ENCODE measurements around the gene CCSAP.

CCSAP gene

DNA sequence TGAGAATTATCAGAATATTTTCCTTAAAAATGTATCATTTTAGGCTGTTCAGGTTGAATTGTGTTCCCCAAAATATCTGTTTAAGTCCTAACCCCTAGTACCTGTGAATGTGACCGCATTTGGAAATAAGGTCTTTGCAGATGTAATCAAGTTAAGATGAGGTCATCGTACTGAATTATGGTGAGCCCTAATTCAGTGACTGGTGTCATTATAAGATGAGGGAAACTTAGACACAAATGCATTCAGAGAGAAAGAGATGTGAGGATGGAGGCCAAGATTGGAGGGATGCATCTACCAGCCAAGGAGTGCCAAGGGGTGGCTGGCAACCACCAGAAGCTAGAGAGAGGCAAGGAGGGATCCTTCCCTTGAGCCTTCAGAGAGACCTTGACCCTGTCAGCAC is 67.8 kb downstream of the CCSAP start:
- Histone ChIP-seq H3K36me3 (no peaks in the 10 kb centered on the region), H3K4me3 (ENCODE audit: low read depth, low read length) (no peak overlapping the region), H3K9me3 (peaks cover 5% of the 10 kb centered on the region), H3K27me3 (no peaks in the 10 kb centered on the region), H3K4me1 (no peaks in the 10 kb centered on the region; the same call in 1 of the 2 replicates)
- TF ChIP-seq, protein P1, sequence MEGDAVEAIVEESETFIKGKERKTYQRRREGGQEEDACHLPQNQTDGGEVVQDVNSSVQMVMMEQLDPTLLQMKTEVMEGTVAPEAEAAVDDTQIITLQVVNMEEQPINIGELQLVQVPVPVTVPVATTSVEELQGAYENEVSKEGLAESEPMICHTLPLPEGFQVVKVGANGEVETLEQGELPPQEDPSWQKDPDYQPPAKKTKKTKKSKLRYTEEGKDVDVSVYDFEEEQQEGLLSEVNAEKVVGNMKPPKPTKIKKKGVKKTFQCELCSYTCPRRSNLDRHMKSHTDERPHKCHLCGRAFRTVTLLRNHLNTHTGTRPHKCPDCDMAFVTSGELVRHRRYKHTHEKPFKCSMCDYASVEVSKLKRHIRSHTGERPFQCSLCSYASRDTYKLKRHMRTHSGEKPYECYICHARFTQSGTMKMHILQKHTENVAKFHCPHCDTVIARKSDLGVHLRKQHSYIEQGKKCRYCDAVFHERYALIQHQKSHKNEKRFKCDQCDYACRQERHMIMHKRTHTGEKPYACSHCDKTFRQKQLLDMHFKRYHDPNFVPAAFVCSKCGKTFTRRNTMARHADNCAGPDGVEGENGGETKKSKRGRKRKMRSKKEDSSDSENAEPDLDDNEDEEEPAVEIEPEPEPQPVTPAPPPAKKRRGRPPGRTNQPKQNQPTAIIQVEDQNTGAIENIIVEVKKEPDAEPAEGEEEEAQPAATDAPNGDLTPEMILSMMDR (IDR thresholded peaks at IDR 0.05; ENCODE audit: low read depth, low read length): no peak
- DNase-seq: no peak

DNA sequence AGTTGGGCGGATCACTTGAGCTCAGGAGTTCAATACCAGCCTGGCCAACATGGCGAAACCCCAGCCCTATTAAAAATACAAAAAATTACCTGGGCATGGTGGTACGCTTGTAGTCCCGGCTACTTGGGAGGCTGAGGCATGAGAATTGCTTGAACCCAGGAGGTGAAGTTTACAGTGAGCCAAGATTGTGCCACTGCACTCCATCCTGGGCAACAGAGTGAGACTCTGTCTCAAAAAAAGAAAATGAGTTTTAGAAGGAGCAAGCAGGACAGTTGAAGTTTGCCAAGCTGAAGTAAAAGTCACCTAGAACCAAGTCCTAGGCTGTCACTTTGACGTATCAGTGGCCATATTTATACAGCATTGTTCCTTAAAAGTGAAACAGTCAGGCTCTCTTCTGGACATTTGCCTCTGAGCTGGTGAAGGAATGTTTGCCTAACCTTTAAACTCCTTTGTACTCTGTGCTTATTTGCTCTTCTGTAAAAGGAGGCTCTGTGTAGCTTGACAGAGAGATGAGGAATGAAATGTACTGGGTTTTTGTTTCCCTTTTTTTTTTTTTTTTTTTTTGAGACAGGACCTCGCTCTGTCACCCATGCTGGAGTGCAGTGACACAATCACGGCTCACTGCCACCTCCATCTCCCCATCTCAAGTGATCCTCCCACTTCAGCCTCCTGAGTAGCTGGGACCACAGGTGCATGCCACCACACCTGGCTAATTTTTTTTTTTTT is 69.2 kb downstream of the CCSAP start:
- TF ChIP-seq, protein P1 (IDR thresholded peaks at IDR 0.05; ENCODE audit: low read depth, low read length): no peak
- DNase-seq: no peak
- H3K36me3 ChIP-seq: no peaks in the 10 kb centered on the region
- peaks cover 5% of the 10 kb centered on the region for H3K9me3 ChIP-seq
- no peak overlapping the region for H3K4me3 ChIP-seq (ENCODE audit: low read depth, low read length)
- H3K27me3 ChIP-seq: no peaks in the 10 kb centered on the region
- H3K4me1 ChIP-seq: no peaks in the 10 kb centered on the region

DNA sequence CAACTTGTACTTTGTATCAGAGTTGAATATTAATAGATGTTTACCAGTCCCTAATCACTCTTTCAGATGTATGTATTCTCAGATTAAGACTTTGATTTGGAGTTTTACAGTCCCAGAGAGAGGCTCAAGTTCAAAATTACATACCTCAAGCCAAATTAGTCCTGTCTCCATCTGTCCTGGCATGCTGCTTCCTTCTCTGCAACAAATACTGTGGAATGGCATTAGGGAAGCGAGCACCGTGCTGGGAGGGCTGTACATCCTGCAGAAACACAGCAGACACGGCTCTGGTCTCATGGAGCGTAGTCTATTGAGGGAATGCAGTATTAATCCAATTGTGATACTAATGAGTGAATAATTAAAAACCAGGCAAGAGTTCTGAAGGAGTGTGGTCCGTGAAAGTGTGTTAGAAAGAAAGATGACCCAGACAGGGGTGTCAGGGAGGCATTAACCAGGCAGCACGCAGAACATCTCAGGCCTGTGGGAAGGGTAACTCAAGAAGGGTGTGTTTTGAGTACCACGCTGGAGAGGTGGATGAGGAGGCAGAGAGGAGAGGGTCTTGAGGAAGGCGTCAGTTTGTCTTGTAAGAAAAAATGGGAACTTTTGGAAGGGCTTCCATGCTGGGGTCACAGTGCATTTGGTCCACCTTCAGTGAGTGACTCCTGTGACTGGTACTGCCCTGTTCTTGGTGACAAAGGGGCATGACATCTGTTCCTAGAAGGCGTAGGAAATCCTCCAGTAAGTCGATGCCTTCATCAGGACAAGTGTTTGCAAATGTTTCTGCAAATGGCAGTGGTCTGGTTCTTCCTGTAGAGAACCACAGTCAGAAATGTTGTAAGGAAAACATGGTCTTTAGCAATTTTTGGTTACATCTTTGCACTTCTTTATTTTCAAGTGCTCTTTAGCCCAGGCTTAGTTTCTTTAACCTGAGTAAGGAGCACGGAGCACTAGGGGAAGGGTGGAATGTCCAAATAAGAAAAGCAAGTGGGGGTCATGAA is 70.4 kb downstream of the CCSAP start:
- no peak for DNase-seq
- no peaks in the 10 kb centered on the region for H3K4me1 ChIP-seq
- H3K4me3 ChIP-seq (ENCODE audit: low read depth, low read length): peak overlapping the region; percentile 86
- no peaks in the 10 kb centered on the region for H3K36me3 ChIP-seq
- no peaks in the 10 kb centered on the region for H3K27me3 ChIP-seq
- peaks cover 5% of the 10 kb centered on the region for H3K9me3 ChIP-seq
- TF ChIP-seq, protein P1 (IDR thresholded peaks at IDR 0.05; ENCODE audit: low read depth, low read length): no peak

DNA sequence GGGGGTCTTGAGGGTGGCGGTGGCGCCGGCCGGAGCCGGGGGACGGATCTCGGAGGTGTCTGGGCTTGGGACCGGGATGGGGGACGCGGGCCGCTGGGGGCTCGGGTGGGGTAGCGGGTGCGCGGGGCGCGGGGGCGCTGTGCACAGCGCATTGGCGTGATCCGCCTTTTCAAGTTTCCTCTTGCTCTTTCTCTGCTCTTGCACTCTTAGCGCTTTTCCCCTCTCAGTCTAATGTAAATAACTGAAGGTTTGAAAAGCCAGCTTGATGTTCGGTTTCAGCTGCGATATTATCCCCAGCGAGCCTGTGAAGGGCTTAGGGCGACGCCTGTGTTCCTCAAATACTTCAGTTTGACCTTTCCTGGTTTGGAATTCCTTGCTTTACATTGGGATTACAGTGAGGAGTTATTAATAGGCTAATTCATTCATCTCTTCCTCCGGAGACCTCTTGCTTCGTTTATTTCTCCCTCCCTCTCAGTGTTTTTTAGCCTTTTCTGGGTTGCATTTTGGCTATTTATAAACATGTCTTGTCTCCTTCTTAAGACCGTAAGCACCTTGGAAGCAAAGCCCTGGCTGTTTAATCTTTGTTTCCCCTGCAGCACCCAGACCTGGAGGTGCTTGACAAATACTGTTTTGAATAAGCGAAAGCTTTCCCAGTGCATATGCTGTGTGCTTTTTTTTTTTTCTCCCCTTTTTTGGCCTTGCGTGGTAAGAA is 71.2 kb downstream of the CCSAP start:
- Histone ChIP-seq H3K9me3 (peaks cover 5% of the 10 kb centered on the region), H3K4me3 (ENCODE audit: low read depth, low read length) (peak overlapping the region; percentile 86), H3K36me3 (no peaks in the 10 kb centered on the region), H3K4me1 (no peaks in the 10 kb centered on the region), H3K27me3 (no peaks in the 10 kb centered on the region)
- TF ChIP-seq, protein P1 (IDR thresholded peaks at IDR 0.05; ENCODE audit: low read depth, low read length): peak; percentile 24; the same call in 1 of the 2 replicates
- no peak for DNase-seq
